ENCODE results near the gene PRLHR.
A peak's percentile ranks its signal among the peaks of the same experiment; 100 is the strongest.

PRLHR gene

GRCh38 chr10:118586911-118587310, 8.5 kb downstream of the PRLHR start:
- DNase-seq = no peak

- no peak for DNase-seq
Observed at GRCh38 chr10:118585794-118586193, 9.7 kb downstream of the PRLHR start.

GRCh38 chr10:118585234-118585633, 10.2 kb downstream of the PRLHR start:
- DNase-seq = no peak

GRCh38 chr10:118584181-118584954, 11.1 kb downstream of the PRLHR start:
- DNase-seq = no peak

GRCh38 chr10:118583611-118584010, 11.8 kb downstream of the PRLHR start:
- DNase-seq = no peak

- DNase-seq = no peak
Observed at GRCh38 chr10:118582511-118582910, 12.9 kb downstream of the PRLHR start.

GRCh38 chr10:118581340-118581739, 14.1 kb downstream of the PRLHR start:
- DNase-seq = no peak

- DNase-seq = no peak
Observed at GRCh38 chr10:118580702-118581101, 14.7 kb downstream of the PRLHR start.

GRCh38 chr10:118573512-118573911, 21.9 kb downstream of the PRLHR start:
- DNase-seq = no peak

- DNase-seq = no peak
Observed at GRCh38 chr10:118572256-118573041, 23.0 kb downstream of the PRLHR start.

- DNase-seq = no peak
Observed at GRCh38 chr10:118571123-118571522, 24.3 kb downstream of the PRLHR start.

GRCh38 chr10:118570591-118570990, 24.9 kb downstream of the PRLHR start:
- DNase-seq = no peak

GRCh38 chr10:118569882-118570252, 25.6 kb downstream of the PRLHR start:
- no peak for DNase-seq

GRCh38 chr10:118569241-118569881, 26.1 kb downstream of the PRLHR start:
- DNase-seq = no peak

GRCh38 chr10:118568327-118568848, 27.1 kb downstream of the PRLHR start:
- DNase-seq = peak; percentile 33

GRCh38 chr10:118567701-118568248, 27.7 kb downstream of the PRLHR start:
- no peak for DNase-seq

GRCh38 chr10:118566911-118567310, 28.5 kb downstream of the PRLHR start:
- DNase-seq = no peak

- no peak for DNase-seq
Observed at GRCh38 chr10:118565301-118566075, 30.0 kb downstream of the PRLHR start.

- no peak for DNase-seq
Observed at GRCh38 chr10:118564652-118565051, 30.8 kb downstream of the PRLHR start.

GRCh38 chr10:118564114-118564513, 31.3 kb downstream of the PRLHR start:
- DNase-seq = no peak

- DNase-seq = no peak
Observed at GRCh38 chr10:118563373-118563890, 32.0 kb downstream of the PRLHR start.

- no peak for DNase-seq
Observed at GRCh38 chr10:118562851-118563250, 32.6 kb downstream of the PRLHR start.

Measured in activated naive CD4-positive, alpha-beta T cell treated with Interleukin-2 at 50 U/mL for 16 hours (primary cell).